Forelimb muscle (tissue), 1 donor: ENCODE measurements around the gene WDR6. TPM values are rescaled to one million over a fixed set of nuclear protein-coding genes. Genes with fewer than 3 reads are reported as not detected.

ENCODE experiments used
- DNase-seq: peaks from one replicate; pipeline ENCODE4 v3.0.0-alpha.2; 2013; ENCODE audit warnings: low read depth
- polyA plus RNA-seq: library from polyadenylated mRNA; unstranded; fragments of 120-200 nt; gene quantifications from one replicate; pipeline ENCODE4 v1.2.1, GENCODE V29; 2013; ENCODE audit not compliant: insufficient read length

WDR6 gene
- polyA plus RNA-seq, 1 donor: 113 TPM

DNA sequence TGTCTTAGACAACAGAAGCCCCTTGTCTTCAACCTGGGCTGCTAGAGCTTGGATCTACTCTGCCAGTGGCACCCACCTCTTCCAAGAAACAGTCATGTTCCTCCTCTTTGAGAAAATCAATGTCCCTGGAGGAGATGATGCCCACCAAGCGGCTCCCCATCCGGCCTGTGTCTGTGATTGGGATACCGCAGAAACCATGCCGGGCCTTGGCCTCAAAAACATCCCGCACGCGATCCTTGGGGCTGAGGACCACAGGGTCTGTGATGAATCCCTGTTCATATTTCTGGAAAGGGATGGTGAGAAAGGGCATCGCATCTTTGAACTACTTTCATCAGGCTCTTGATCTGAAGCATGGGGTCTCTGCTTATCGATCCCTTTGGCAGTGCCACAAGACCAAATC is 20.4 kb downstream of the WDR6 start:
- DNase-seq: no peak

GRCh38 chr3:49028298-49028672 is 21.1 kb downstream of the WDR6 start:
- DNase-seq: no peak

GRCh38 chr3:49028673-49029562 is 21.7 kb downstream of the WDR6 start, which contains the start of gene IMPDH2:
Gene IMPDH2 (minus strand): TSS chr3:49029398. CDS start chr3:49029350, 48 bp downstream.
- DNase-seq: peak; percentile 91

GRCh38 chr3:49029563-49029884 is 22.3 kb downstream of the WDR6 start:
- no peak for DNase-seq

GRCh38 chr3:49030321-49030720 is 23.1 kb downstream of the WDR6 start:
- DNase-seq: no peak

DNA sequence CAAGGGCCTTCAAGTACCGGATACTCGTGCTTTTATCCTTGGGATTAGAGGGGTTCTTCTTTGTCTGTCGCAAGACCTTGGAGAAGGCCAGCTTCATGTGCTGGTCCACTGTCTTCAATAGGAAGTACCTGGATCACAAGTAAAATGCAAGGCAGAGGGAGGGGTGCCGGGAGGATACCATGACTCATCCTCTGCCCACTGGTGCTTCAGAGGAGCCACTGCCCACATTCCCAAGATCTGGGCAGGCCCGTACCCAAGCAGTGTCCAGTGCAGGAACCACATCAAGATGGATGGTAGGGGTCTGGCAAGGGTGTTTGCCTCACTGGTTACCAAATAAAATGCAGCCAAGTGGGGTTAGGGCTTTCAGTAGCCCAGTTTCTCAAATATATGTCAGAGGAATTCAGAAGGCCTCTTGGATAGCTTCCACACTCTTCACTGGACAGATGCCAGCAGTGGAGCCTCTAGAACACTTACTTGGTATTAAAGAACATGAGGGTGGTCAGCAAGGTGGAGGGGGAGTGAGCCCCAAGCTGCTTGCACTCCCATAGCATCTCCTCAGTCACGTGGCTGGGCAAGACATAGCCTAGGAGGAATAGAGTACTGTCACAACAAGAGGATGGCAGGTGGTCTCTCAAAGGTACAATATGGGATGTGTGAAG is 25.6 kb downstream of the WDR6 start:
- DNase-seq: no peak

GRCh38 chr3:49034650-49035049 is 27.5 kb downstream of the WDR6 start:
- DNase-seq: no peak

DNA sequence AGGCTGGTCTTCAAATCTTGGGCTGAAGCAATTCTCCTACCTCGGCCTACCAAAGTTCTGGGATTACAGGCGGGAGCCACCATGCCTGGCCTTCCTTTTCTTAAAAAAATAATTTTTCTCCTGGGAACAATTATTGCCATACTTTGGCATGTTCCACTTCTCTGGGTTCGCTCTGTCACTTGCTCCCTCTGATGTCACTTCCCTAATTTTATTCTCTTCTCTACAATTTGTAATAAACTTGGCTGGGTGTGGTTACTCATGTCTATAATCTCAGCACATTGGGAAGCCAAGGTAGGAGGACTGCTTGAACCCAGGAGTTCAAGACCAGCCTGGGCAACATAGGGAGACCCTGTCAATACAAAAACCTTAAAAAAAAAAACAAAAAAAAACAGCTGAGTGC is 28.1 kb downstream of the WDR6 start:
- no peak for DNase-seq

- no peak for DNase-seq
Observed at GRCh38 chr3:49053543-49053942, 46.4 kb downstream of the WDR6 start.

DNA sequence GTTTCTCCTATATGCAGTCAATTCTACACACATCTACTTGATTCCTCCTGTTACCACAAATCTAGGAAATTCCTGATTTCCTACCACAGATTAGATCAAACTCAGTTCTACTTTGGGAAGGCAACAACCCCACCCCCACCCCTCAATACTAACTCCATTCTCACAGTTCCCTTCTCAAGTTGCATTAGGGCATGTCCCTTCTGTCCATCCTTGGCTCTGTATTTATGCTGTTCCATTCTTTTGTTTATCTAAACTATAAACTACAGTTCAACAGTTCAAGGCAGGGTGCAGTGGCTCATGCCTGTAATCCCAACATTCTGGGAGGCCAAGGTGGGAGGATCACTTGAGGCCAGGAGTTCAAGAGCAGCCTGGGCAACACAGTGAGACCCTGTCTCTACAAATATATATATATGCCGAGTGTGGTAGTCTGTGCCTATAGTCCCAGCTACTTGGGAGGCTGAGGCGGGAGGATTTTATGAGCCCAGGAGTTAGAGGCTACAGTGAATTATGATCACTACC is 47.2 kb downstream of the WDR6 start:
- DNase-seq: no peak

- no peak for DNase-seq
Observed at GRCh38 chr3:49057268-49057667, 50.1 kb downstream of the WDR6 start.

DNA sequence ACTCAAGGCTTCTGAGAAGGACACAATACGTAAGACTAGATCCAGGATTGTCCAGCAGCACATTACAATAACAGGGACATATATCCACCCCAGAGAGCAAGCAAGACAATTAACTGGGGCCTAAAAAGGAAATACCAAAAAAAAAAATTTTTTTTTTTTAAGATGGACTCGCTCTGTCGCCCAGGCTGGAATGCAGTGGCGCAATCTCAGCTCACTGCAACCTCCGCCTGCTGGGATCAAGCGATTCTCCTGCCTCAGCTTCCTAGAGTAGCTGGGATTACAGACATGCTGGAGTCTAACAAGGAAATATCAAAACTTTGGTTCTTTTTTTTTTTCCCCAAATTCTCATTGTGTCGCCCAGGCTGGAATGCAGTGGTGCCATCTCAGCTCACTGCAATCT is 50.8 kb downstream of the WDR6 start:
- DNase-seq: no peak

Other genes starting within 250 kb of the WDR6 start
- gene PRKAR2A, start 159.5 kb upstream of the WDR6 start, polyA plus RNA-seq: 41.3 TPM
- gene SLC25A20, start 108.5 kb upstream of the WDR6 start, polyA plus RNA-seq: 19.0 TPM
- 63.2 TPM for gene ARIH2, start 88.5 kb upstream of the WDR6 start, polyA plus RNA-seq
- 12.4 TPM for gene P4HTM, start 17.1 kb upstream of the WDR6 start, polyA plus RNA-seq
- 32.6 TPM for gene DALRD3, start 11.2 kb downstream of the WDR6 start, polyA plus RNA-seq
- gene NDUFAF3, start 14.7 kb downstream of the WDR6 start, polyA plus RNA-seq: 50.8 TPM
- 282 TPM for gene IMPDH2, start 22.0 kb downstream of the WDR6 start, polyA plus RNA-seq
- 49.8 TPM for gene QRICH1, start 86.7 kb downstream of the WDR6 start, polyA plus RNA-seq
- 268 TPM for gene QARS1, start 97.4 kb downstream of the WDR6 start, polyA plus RNA-seq
- gene USP19, start 113.4 kb downstream of the WDR6 start, polyA plus RNA-seq: 36.2 TPM
- gene LAMB2, start 125.7 kb downstream of the WDR6 start, polyA plus RNA-seq: 317 TPM
- gene CCDC71, start 158.9 kb downstream of the WDR6 start, polyA plus RNA-seq: 13.1 TPM
- 104 TPM for gene KLHDC8B, start 164.2 kb downstream of the WDR6 start, polyA plus RNA-seq